Glutamatergic neuron (in vitro differentiated cells): Measurements from ENCODE around the gene FGFBP1. TPM values are rescaled to one million over a fixed set of nuclear protein-coding genes. Genes with fewer than 3 reads are reported as not detected.
"Not testable (repeated sequence)": the region's sequence is repeated elsewhere in the genome, so short reads cannot be mapped to it uniquely, and the experiment has no call there.

ENCODE experiments used
- DNase-seq: peaks from one replicate; pipeline ENCODE4 v3.0.0; 2022
- H3K27ac Mint-ChIP-seq: one replicate; pipeline ENCODE4 v1.8.0; 2020; ENCODE audit warnings: mild to moderate bottlenecking, mixed read lengths, inconsistent platforms; ENCODE audit not compliant: unreplicated experiment
- H3K27me3 Mint-ChIP-seq: one replicate; pipeline ENCODE4 v1.8.0; 2020; ENCODE audit warnings: mild to moderate bottlenecking, moderate library complexity, mixed read lengths, inconsistent platforms; ENCODE audit not compliant: unreplicated experiment
- H3K36me3 Mint-ChIP-seq: one replicate; pipeline ENCODE4 v1.8.0; 2020; ENCODE audit warnings: mild to moderate bottlenecking, mixed read lengths, inconsistent platforms; ENCODE audit not compliant: unreplicated experiment
- H3K4me1 Mint-ChIP-seq: one replicate; pipeline ENCODE4 v1.8.0; 2020; ENCODE audit warnings: mild to moderate bottlenecking, low read depth, mixed read lengths, inconsistent platforms; ENCODE audit not compliant: unreplicated experiment
- H3K4me3 Mint-ChIP-seq: one replicate; pipeline ENCODE4 v1.8.0; 2020; ENCODE audit warnings: mild to moderate bottlenecking, mixed read lengths, inconsistent platforms; ENCODE audit not compliant: unreplicated experiment
- H3K9me3 Mint-ChIP-seq: one replicate; pipeline ENCODE4 v1.8.0; 2020; ENCODE audit warnings: mild to moderate bottlenecking, moderate library complexity, mixed read lengths, inconsistent platforms; ENCODE audit not compliant: unreplicated experiment
- total RNA-seq: library from RNA; stranded (reverse); fragmentation: NEBNext Ultra II Directional; extraction: Animal tissue kit (Norgen Biotek cat#: 25700); gene quantifications from one replicate; pipeline ENCODE4 v1.2.1, GENCODE V29; 2021; ENCODE audit not compliant: unreplicated experiment
- TF ChIP-seq, protein P1 (sequence below): fragments of 200-600 bp; sonication (generic); IDR thresholded peaks from one replicate; pipeline ENCODE4 v1.5.0; 2021; ENCODE audit not compliant: partially characterized antibody, unreplicated experiment

FGFBP1 gene
- total RNA-seq, 1 donor from 2014 or later = not detected

DNA sequence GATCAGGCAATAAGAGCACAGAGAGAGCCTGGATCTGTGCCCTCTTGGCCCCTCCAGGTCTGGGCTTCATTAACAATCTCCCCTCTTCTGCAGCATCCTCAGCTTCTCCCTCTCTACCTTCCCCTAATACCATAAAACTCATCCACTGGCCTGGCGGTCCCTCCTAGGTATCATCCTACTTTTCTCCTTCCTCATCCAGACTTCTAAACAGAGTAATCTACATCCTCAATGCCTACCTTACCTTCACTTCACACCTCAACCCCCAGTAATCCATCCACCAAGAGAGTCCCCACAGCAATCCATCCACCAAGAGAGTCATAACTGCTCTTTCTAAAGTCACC is 17.0 kb downstream of the FGFBP1 start:
- H3K9me3 Mint-ChIP-seq = no peaks in the 10 kb centered on the region
- no peak overlapping the region for H3K27ac Mint-ChIP-seq
- TF ChIP-seq, protein P1, sequence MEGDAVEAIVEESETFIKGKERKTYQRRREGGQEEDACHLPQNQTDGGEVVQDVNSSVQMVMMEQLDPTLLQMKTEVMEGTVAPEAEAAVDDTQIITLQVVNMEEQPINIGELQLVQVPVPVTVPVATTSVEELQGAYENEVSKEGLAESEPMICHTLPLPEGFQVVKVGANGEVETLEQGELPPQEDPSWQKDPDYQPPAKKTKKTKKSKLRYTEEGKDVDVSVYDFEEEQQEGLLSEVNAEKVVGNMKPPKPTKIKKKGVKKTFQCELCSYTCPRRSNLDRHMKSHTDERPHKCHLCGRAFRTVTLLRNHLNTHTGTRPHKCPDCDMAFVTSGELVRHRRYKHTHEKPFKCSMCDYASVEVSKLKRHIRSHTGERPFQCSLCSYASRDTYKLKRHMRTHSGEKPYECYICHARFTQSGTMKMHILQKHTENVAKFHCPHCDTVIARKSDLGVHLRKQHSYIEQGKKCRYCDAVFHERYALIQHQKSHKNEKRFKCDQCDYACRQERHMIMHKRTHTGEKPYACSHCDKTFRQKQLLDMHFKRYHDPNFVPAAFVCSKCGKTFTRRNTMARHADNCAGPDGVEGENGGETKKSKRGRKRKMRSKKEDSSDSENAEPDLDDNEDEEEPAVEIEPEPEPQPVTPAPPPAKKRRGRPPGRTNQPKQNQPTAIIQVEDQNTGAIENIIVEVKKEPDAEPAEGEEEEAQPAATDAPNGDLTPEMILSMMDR = no peak
- no peaks in the 10 kb centered on the region for H3K36me3 Mint-ChIP-seq
- H3K4me1 Mint-ChIP-seq = no peaks in the 10 kb centered on the region
- no peak overlapping the region for H3K4me3 Mint-ChIP-seq
- DNase-seq = no peak
- H3K27me3 Mint-ChIP-seq = peaks cover 6% of the 10 kb centered on the region

DNA sequence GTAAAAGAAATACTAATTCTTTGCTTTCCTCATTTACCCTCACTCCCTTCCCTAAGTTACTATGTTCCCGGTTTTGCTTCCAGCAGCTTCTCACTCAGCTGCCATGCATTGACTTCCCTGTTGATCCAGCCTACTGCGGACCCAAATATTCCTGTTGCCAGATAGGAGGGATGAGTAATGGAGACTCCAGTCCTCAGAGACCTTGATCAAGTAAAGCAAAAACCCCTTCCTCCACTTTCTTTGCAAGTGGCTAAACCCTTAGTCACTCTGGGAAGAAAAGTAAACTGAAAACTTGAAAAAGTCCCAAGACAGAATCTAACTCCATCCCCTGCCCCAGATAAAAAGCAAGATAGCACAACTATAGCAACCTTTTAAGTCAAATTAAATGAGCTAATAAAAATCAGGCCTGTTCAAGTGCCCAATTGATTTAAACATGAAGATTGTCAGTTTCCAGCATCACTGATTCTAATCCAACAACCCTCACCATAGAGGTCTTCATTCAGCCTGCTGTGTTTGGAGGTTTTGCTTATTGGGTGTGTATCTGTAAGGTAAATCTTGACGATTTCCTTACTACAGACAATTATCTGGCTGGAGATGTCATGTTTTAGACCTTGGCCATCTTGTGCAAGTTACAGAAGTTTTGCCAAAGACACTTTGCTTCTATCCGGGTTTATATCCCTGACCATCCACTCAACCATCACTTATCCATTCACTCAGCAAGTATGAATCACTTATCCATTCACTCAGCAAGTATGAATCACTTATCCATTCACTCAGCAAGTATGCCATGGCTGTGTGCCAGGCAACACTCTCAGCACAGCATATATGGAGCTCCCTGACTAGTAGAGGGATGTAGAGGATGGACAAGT is 17.6 kb downstream of the FGFBP1 start:
- H3K27ac Mint-ChIP-seq = no peak overlapping the region
- H3K4me3 Mint-ChIP-seq = no peak overlapping the region
- TF ChIP-seq, protein P1 = no peak
- no peaks in the 10 kb centered on the region for H3K9me3 Mint-ChIP-seq
- H3K36me3 Mint-ChIP-seq = peaks cover 3% of the 10 kb centered on the region
- no peaks in the 10 kb centered on the region for H3K4me1 Mint-ChIP-seq
- no peak for DNase-seq
- peaks cover 6% of the 10 kb centered on the region for H3K27me3 Mint-ChIP-seq

DNA sequence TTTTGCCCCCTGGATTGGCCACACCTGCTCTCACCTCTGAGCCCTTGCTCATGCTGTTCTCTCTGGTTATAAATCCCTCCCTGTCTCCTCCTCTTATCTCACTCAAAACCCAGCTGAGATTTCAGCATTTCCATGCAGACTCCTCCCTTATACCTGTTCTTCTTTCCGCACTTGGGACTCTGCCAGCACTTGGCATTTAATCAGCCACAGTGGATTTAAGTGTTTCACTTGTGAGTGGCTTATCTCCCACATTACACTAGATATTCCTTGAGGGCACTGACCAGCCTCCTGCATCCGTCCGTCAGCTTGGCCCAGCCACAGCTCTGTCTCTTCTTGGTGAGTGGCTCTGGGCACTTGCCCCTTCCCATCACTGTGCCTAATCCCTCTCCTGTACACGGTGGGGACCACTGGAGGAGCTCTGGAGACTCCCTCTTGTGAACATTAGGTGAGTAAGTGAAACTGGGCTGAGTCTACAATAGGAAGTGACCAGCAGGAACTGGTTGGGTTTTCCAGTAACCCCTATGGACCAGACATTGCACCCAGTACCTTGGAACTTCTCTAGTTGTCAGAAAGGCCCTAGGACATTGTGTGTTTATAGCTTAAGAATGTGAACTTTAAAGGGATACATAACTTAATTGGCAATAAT is 19.9 kb downstream of the FGFBP1 start:
- DNase-seq = no peak

DNA sequence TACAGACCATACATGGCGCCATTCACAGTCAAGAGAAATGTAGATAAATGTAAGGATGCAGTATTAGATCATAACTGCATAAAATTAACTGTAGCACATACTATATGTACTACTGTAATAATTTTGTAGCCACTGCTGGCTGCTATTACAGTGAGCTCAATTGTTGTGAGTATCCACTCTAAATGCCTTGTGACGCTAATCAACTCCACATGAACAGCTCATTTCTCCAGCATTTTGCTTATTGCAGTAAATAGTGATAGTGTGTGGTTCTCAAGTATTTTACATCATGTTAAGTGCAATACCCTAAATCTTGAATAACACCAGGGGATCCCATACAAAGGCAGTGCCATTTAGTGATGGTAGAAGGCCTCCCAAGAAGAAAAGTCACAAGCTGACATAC is 21.2 kb downstream of the FGFBP1 start:
- Mint-ChIP-seq H3K36me3 (peaks cover 5% of the 10 kb centered on the region), H3K4me3 (no peak overlapping the region), H3K9me3 (no peaks in the 10 kb centered on the region), H3K27me3 (peaks cover under 1% of the 10 kb centered on the region), H3K4me1 (no peaks in the 10 kb centered on the region), H3K27ac (no peak overlapping the region)
- TF ChIP-seq, protein P1 = no peak
- DNase-seq = no peak

More for the DNA sequence above, 19.9 kb downstream of the FGFBP1 start:
- no peaks in the 10 kb centered on the region for H3K4me1 Mint-ChIP-seq
- peaks cover 2% of the 10 kb centered on the region for H3K27me3 Mint-ChIP-seq
- TF ChIP-seq, protein P1 = no peak
- H3K4me3 Mint-ChIP-seq = no peak overlapping the region
- H3K27ac Mint-ChIP-seq = no peak overlapping the region
- peaks cover 5% of the 10 kb centered on the region for H3K36me3 Mint-ChIP-seq
- H3K9me3 Mint-ChIP-seq = no peaks in the 10 kb centered on the region

DNA sequence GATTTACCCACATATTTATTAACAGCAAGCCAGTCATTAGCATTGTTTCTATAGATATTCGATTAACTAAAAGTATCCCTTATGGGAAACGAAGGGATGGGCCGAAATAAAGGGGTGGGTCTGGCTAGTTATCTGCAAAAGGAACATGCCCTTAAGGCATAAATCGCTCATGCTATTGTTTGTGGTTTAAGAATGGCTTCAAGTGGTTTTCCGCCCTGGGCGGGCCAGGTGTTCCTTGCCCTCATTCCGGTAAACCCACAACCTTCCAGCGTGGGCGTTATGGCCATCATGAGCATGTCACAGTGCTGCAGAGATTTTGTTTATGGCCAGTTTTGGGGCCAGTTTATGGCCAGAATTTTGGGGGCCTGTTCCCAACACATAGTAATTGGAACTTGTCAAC is 22.2 kb downstream of the FGFBP1 start:
- not testable (repeated sequence) for H3K36me3 Mint-ChIP-seq, H3K4me3 Mint-ChIP-seq, H3K9me3 Mint-ChIP-seq, H3K4me1 Mint-ChIP-seq, H3K27me3 Mint-ChIP-seq, H3K27ac Mint-ChIP-seq, DNase-seq
